Smooth muscle cell (in vitro differentiated cells): ENCODE measurements around the gene PPARA. TPM values are rescaled to one million over a fixed set of nuclear protein-coding genes. Genes with fewer than 3 reads are reported as not detected.

ENCODE experiments used
- DNase-seq: peaks from one replicate; lab custom pipeline; 2025; ENCODE audit not compliant: unreplicated experiment; lab: John Stamatoyannopoulos, UW
- H2AFZ ChIP-seq: fragments of 200-600 bp; sonication (generic); 2 replicates; pipeline ENCODE4 v1.6.0; 2016; ENCODE audit warnings: antibody characterized with exemption, low read depth, mild to moderate bottlenecking
- H3F3A ChIP-seq: fragments of 200-600 bp; sonication (generic); 2 replicates; pipeline ENCODE4 v1.6.0; 2017; ENCODE audit warnings: antibody characterized with exemption, low read depth
- H3K27ac ChIP-seq: fragments of 200-600 bp; sonication (generic); 2 replicates; pipeline ENCODE4 v1.5.1; 2016; ENCODE audit warnings: low read depth, mild to moderate bottlenecking
- H3K27me3 ChIP-seq: fragments of 200-600 bp; sonication (generic); 2 replicates; pipeline ENCODE4 v1.6.1; 2016; ENCODE audit warnings: low read depth, mild to moderate bottlenecking
- H3K36me3 ChIP-seq: fragments of 200-600 bp; sonication (generic); 2 replicates; pipeline ENCODE4 v1.5.1; 2016; ENCODE audit warnings: low read depth
- H3K4me1 ChIP-seq: fragments of 200-600 bp; sonication (generic); 2 replicates; pipeline ENCODE4 v1.5.1; 2016; ENCODE audit warnings: low read depth
- H3K4me2 ChIP-seq: fragments of 200-600 bp; sonication (generic); 2 replicates; pipeline ENCODE4 v1.6.0; 2016; ENCODE audit warnings: mild to moderate bottlenecking
- H3K4me3 ChIP-seq: fragments of 200-600 bp; sonication (generic); 2 replicates; pipeline ENCODE4 v1.5.1; 2016; ENCODE audit warnings: mild to moderate bottlenecking
- H3K79me2 ChIP-seq: fragments of 200-600 bp; sonication (generic); 2 replicates; pipeline ENCODE4 v1.6.0; 2016; ENCODE audit warnings: low read depth, mild to moderate bottlenecking
- H3K9ac ChIP-seq: fragments of 200-600 bp; sonication (generic); 2 replicates; pipeline ENCODE4 v1.6.0; 2016; ENCODE audit warnings: low read depth
- H3K9me3 ChIP-seq: fragments of 200-600 bp; sonication (generic); replicated peaks from 2 replicates; pipeline ENCODE4 v1.5.1; 2016; ENCODE audit warnings: low read depth
- H4K20me1 ChIP-seq: fragments of 200-600 bp; sonication (generic); 2 replicates; pipeline ENCODE4 v1.6.0; 2016; ENCODE audit warnings: low read depth
- WGBS: methylation state at CpG from one replicate; pipeline ENCODE4 v1.1.7; 2016; ENCODE audit warnings: low lambda C conversion rate; 5-methylcytosine and 5-hydroxymethylcytosine counted together
- polyA plus RNA-seq: library from polyadenylated mRNA; unstranded; fragments of >200 nt; fragmentation: Nextera tagmentation; extraction: Ambion mirVana; gene quantifications from 2 replicates; pipeline ENCODE4 v1.2.1, GENCODE V29; 2016
- total RNA-seq: library from RNA; depleted of rRNA; stranded (reverse); fragments of >200 nt; gene quantifications from 2 replicates; pipeline ENCODE4 v1.2.3, GENCODE V29; 2014
- TF ChIP-seq, protein P1 (sequence below): fragments of 200-600 bp; sonication (generic); IDR thresholded peaks from 2 replicates; pipeline ENCODE4 v1.5.1; 2017; ENCODE audit warnings: borderline replicate concordance, mild to moderate bottlenecking, antibody characterized with exemption; ENCODE audit not compliant: insufficient read depth, poor library complexity, severe bottlenecking

PPARA gene
- total and polyA plus RNA-seq, 2 experiments from 2014 or later, result 9.2 to 18.0 TPM

DNA sequence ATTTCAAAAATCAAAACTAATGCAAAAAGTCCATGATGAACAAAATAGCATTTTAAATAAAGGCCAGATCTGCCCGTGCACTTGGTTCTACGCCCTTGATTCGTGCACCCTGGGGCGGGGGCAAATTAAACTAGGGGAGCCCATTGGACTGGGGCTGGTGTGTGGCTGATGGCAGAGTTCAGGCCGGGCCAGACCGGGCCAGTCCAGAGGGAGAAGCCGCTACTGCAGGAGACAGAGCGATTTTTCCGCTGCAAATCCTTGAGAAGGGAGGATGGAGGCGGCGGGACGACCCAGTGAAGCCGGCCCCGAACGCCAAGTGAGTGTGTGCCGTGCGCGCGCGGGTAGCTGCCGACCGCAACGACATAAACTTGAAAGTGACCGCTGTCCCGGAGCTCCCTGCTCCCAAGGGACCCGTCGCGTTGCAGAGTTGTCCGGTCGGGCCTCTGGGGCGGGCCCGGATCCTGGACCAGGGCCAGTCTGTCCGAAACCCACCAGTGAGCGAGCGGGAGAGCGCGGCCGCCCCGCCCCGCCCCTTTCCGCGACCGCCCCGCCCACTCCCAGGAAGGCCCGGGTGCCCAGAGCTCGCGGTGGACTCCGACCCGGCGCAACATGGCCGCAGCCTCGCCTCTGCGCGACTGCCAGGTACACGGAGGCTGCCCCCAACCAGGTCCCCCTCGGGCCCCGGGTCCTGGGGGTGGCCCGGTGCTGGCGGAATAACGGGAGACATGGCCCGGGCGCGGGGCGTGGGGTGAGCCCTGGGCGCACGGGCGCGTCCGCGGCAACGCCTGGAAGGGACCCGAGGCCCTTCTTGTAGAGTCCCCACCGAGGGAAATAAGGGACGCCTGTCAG is 117.3 kb downstream of the PPARA start, which contains the start of gene TTC38:
TTC38 (plus strand) TSS at position 578 of the 849 bp plus-strand sequence; CDS start at position 610, 32 bp downstream.
- peak; percentile 65 for DNase-seq
- H3K79me2 ChIP-seq, result no peaks in the 10 kb centered on the region
- H3K4me2 ChIP-seq, result peak within 1 kb of the TSS; percentile 84
- peak within 1 kb of the TSS; percentile 70 for H3K4me3 ChIP-seq
- peak within 1 kb of the TSS; percentile 87 for H2AFZ ChIP-seq
- no peak within 1 kb of the TSS for H3K27ac ChIP-seq
- H3K36me3 ChIP-seq, result no peaks in the 10 kb centered on the region
- TF ChIP-seq, protein P1, sequence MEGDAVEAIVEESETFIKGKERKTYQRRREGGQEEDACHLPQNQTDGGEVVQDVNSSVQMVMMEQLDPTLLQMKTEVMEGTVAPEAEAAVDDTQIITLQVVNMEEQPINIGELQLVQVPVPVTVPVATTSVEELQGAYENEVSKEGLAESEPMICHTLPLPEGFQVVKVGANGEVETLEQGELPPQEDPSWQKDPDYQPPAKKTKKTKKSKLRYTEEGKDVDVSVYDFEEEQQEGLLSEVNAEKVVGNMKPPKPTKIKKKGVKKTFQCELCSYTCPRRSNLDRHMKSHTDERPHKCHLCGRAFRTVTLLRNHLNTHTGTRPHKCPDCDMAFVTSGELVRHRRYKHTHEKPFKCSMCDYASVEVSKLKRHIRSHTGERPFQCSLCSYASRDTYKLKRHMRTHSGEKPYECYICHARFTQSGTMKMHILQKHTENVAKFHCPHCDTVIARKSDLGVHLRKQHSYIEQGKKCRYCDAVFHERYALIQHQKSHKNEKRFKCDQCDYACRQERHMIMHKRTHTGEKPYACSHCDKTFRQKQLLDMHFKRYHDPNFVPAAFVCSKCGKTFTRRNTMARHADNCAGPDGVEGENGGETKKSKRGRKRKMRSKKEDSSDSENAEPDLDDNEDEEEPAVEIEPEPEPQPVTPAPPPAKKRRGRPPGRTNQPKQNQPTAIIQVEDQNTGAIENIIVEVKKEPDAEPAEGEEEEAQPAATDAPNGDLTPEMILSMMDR, result no peak
- peaks cover 8% of the 10 kb centered on the region for H3K27me3 ChIP-seq
- WGBS, result 3% methylated on average over 61 of the region's 74 CpGs
- H3F3A ChIP-seq, result no peaks in the 10 kb centered on the region
- H3K9me3 ChIP-seq, result no peaks in the 10 kb centered on the region
- H3K4me1 ChIP-seq, result peaks cover 3% of the 10 kb centered on the region
- H4K20me1 ChIP-seq, result no peaks in the 10 kb centered on the region
- peak within 1 kb of the TSS; percentile 56 for H3K9ac ChIP-seq

DNA sequence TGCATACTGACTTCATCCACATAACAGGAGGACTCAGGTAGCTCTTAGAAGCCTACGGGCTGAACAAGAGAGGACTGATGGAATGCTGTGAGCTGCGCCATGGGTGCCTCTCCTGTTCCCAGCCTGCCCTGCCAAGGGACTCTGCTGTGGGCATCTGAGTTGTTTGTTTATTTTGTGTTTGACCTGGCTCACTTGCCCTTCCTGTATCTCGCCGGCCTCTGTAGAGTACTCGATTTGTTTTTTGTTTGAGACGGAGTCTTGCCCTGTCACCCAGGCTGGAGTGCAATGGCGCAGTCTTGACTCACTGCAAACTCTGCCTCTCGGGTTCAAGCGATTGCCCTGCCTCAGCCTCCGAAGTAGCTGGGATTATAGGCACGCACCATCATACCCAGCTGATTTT is 119.2 kb downstream of the PPARA start:
- Histone ChIP-seq H3K4me1 (peaks cover 3% of the 10 kb centered on the region), H2AFZ (no peak overlapping the region), H3K27ac (no peak overlapping the region), H3K27me3 (no peaks in the 10 kb centered on the region), H3K79me2 (no peaks in the 10 kb centered on the region), H3K36me3 (peaks cover 3% of the 10 kb centered on the region), H4K20me1 (no peaks in the 10 kb centered on the region), H3K9ac (no peak overlapping the region), H3K9me3 (no peaks in the 10 kb centered on the region), H3K4me3 (no peak overlapping the region), H3F3A (no peaks in the 10 kb centered on the region), H3K4me2 (no peak overlapping the region)
- TF ChIP-seq, protein P1, result no peak
- WGBS, result 97% methylated on average over 11 of the region's 11 CpGs
- DNase-seq, result no peak

DNA sequence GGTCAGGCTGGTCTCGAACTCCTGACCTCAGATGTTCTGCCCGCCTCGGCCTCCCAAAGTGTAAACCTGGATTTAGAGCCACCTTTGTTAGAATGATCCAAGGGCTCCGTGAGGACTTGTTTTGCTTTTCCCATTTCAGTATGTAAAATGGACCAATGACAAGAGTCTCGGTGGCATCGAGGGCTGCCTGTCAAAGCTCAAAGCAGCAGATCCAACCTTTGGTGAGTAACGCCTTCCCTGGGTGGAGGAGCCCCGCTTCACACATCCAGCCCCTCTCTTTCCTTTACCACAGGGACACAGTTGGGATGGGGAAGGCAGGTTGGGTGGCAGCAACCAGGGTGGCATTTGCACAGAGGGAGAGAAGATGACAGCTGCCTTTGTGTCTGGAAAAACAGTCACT is 121.9 kb downstream of the PPARA start:
- no peak overlapping the region for H3K27ac ChIP-seq
- no peak overlapping the region for H3K9ac ChIP-seq
- peaks cover 3% of the 10 kb centered on the region for H3K4me1 ChIP-seq
- H3K9me3 ChIP-seq, result no peaks in the 10 kb centered on the region
- H3K4me2 ChIP-seq, result no peak overlapping the region
- peaks cover 13% of the 10 kb centered on the region for H3K36me3 ChIP-seq
- WGBS, result 97% methylated on average over 8 of the region's 8 CpGs
- no peak for DNase-seq
- no peaks in the 10 kb centered on the region for H3F3A ChIP-seq
- TF ChIP-seq, protein P1, result no peak
- no peaks in the 10 kb centered on the region for H3K27me3 ChIP-seq
- no peak overlapping the region for H3K4me3 ChIP-seq
- no peak overlapping the region for H2AFZ ChIP-seq
- no peaks in the 10 kb centered on the region for H4K20me1 ChIP-seq
- no peaks in the 10 kb centered on the region for H3K79me2 ChIP-seq
